AG09309 (cell line): ENCODE data around the gene SARS1.

Source experiments
- DNase-seq: peaks from one replicate; pipeline ENCODE4 v3.0.0-alpha.2; 2010; ENCODE audit warnings: low read depth
- H3K4me3 ChIP-seq: 2 replicates; pipeline ENCODE4 v1.5.1; 2011; ENCODE audit warnings: mild to moderate bottlenecking, low read depth, low read length, moderate library complexity; ENCODE audit not compliant: control insufficient read depth
- CTCF ChIP-seq: IDR thresholded peaks from 2 replicates; pipeline ENCODE4 v1.5.1; 2011; ENCODE audit warnings: mild to moderate bottlenecking, low read depth, low read length, inconsistent platforms; ENCODE audit not compliant: insufficient read depth, control insufficient read depth; ENCODE audit errors: missing control alignments

SARS1 gene

GRCh38 chr1:109238382-109238781 lies 24.7 kb downstream of the SARS1 start:
- H3K4me3 ChIP-seq, result no peak overlapping the region
- DNase-seq, result no peak
- no peak for TF ChIP-seq CTCF

- H3K4me3 ChIP-seq, result no peak overlapping the region
- no peak for DNase-seq
- no peak for TF ChIP-seq CTCF
Measured at GRCh38 chr1:109239047-109239408, 25.3 kb downstream of the SARS1 start.

GRCh38 chr1:109239409-109240068 lies 25.8 kb downstream of the SARS1 start:
- no peak for DNase-seq
- TF ChIP-seq CTCF, result peak; percentile 60
- no peak overlapping the region for H3K4me3 ChIP-seq

- TF ChIP-seq CTCF, result no peak
- no peak overlapping the region for H3K4me3 ChIP-seq
- no peak for DNase-seq
Measured at GRCh38 chr1:109240158-109241152, 26.7 kb downstream of the SARS1 start.

- no peak for TF ChIP-seq CTCF
- H3K4me3 ChIP-seq, result no peak overlapping the region
- DNase-seq, result no peak
Measured at GRCh38 chr1:109241344-109241743, 27.6 kb downstream of the SARS1 start.

- no peak for DNase-seq
- H3K4me3 ChIP-seq, result no peak overlapping the region
Measured at GRCh38 chr1:109241841-109242345, 28.2 kb downstream of the SARS1 start.

More at GRCh38 chr1:109241841-109242345, 28.2 kb downstream of the SARS1 start:
- no peak for TF ChIP-seq CTCF
